Right renal cortex interstitium (tissue), 3 donors: ENCODE measurements around the gene ZNF491. TPM values are rescaled to one million over a fixed set of nuclear protein-coding genes. Genes with fewer than 3 reads are reported as not detected.

Source experiments
- polyA plus RNA-seq, 3 donors: library from polyadenylated mRNA; unstranded; fragments of 120-200 nt; gene quantifications; one replicate each; pipeline ENCODE4 v1.2.1, GENCODE V29; 2013; ENCODE audit not compliant: insufficient read length in 3 of 3

The ZNF491 gene
- polyA plus RNA-seq, 3 donors: 3.9 to 4.2 (median 4.0) TPM

Other genes with a start within 250 kb of the ZNF491 start
- gene ELOF1, start 239.3 kb upstream of the ZNF491 start, polyA plus RNA-seq: 10 to 100 TPM; 43.5 to 48.5 (median 44.9) TPM
- 10 to 100 TPM; 12.6 to 17.2 (median 15.5) TPM for gene ACP5, start 220.9 kb upstream of the ZNF491 start, polyA plus RNA-seq
- 10 to 100 TPM; 47.8 to 56.1 (median 51.9) TPM for gene ZNF627, start 201.0 kb upstream of the ZNF491 start, polyA plus RNA-seq
- gene ZNF823, start 59.6 kb upstream of the ZNF491 start, polyA plus RNA-seq: 10 to 100 TPM; 11.8 to 14.2 (median 12.5) TPM
- 10 to 100 TPM; 15.2 to 19.4 (median 18.8) TPM for gene ZNF441, start 31.5 kb upstream of the ZNF491 start, polyA plus RNA-seq
- 10 to 100 TPM; 13.2 to 13.6 (median 13.3) TPM for gene ZNF440, start 15.8 kb downstream of the ZNF491 start, polyA plus RNA-seq
- 10 to 100 TPM; 20.6 to 22.1 (median 20.9) TPM for gene ZNF439, start 50.2 kb downstream of the ZNF491 start, polyA plus RNA-seq
- gene ZNF69, start 89.3 kb downstream of the ZNF491 start, polyA plus RNA-seq: 10 to 100 TPM; 16.3 to 16.8 (median 16.4) TPM
- gene ZNF700, start 126.6 kb downstream of the ZNF491 start, polyA plus RNA-seq: 10 to 100 TPM; 16.6 to 17.9 (median 17.5) TPM
- 10 to 100 TPM in 1 of 3 donors, 1 to 10 TPM in 2; 7.2 to 10.3 (median 9.1) TPM for gene ZNF763, start 166.5 kb downstream of the ZNF491 start, polyA plus RNA-seq
- gene ZNF433, start 237.2 kb downstream of the ZNF491 start, polyA plus RNA-seq: 10 to 100 TPM; 15.4 to 18.2 (median 17.4) TPM